Spleen (tissue), 11 donors: ENCODE data around the gene KIF3C. TPM values are rescaled to one million over a fixed set of nuclear protein-coding genes. Genes with fewer than 3 reads are reported as not detected.

ENCODE experiments used
- DNase-seq: peaks from one replicate; pipeline ENCODE4 v3.0.0-alpha.2; 2020
- H3K27ac ChIP-seq, 8 donors: fragments of 200-600 bp; sonication (generic) in 7 of 8; 1 replicate in 4 of 8; 2 replicates in 4 of 8; pipeline versions ENCODE4 v1.5.0 to v1.8.0; 2016 to 2021; ENCODE audit warnings: inconsistent platforms in 4 of 8, mild to moderate bottlenecking in 4 of 8, moderate library complexity in 1 of 8
- H3K27me3 ChIP-seq, 7 donors: fragments of 200-600 bp; sonication (generic) in 6 of 7; replicated peaks in 1 of 7; 1 replicate in 4 of 7; 2 replicates in 3 of 7; pipeline versions ENCODE4 v1.5.0 to v1.8.0; 2016 to 2021; ENCODE audit warnings: inconsistent platforms in 3 of 7, mild to moderate bottlenecking in 1 of 7
- H3K36me3 ChIP-seq, 6 donors: fragments of 200-600 bp; sonication (generic) in 5 of 6; 1 replicate in 4 of 6; 2 replicates in 2 of 6; pipeline versions ENCODE4 v1.5.0 to v1.8.0; 2016 to 2021; ENCODE audit warnings: inconsistent platforms in 2 of 6
- H3K4me1 ChIP-seq, 6 donors: fragments of 200-600 bp; sonication (generic) in 5 of 6; 1 replicate in 3 of 6; 2 replicates in 3 of 6; pipeline versions ENCODE4 v1.5.0 to v1.8.0; 2016 to 2021; ENCODE audit warnings: inconsistent platforms in 3 of 6
- H3K4me3 ChIP-seq, 8 donors: fragments of 200-600 bp; sonication (generic) in 7 of 8; 1 replicate in 4 of 8; 2 replicates in 4 of 8; pipeline versions ENCODE4 v1.5.0 to v1.8.0; 2016 to 2021; ENCODE audit warnings: inconsistent platforms in 4 of 8, mild to moderate bottlenecking in 4 of 8, moderate library complexity in 2 of 8
- H3K9me3 ChIP-seq, 8 donors: fragments of 200-600 bp; sonication (generic) in 7 of 8; 1 replicate in 4 of 8; 2 replicates in 4 of 8; pipeline versions ENCODE4 v1.5.0 to v1.8.0; 2016 to 2021; ENCODE audit warnings: inconsistent platforms in 4 of 8
- CTCF ChIP-seq, 11 experiments: fragments of 200-600 bp in 7 of 11; fragments of 450-650 bp in 4 of 11; sonication (generic) in 4 of 11; IDR thresholded peaks in 8 of 11; conservative IDR thresholded peaks in 3 of 11; 1 replicate in 7 of 11; 2 replicates in 4 of 11; pipeline versions ENCODE4 v1.4.0 to v1.8.0; 2016 to 2021; ENCODE audit warnings: antibody characterized with exemption in 11 of 11, inconsistent platforms in 4 of 11, mild to moderate bottlenecking in 1 of 11
- POLR2A ChIP-seq, 3 donors: fragments of 450-650 bp; IDR thresholded peaks; one replicate each; pipeline ENCODE4 v1.5.1; 2017; ENCODE audit warnings: antibody characterized with exemption in 3 of 3, mild to moderate bottlenecking in 1 of 3
- POLR2AphosphoS5 ChIP-seq, 3 donors: sonication (generic); formaldehyde crosslinking; IDR thresholded peaks; one replicate each; pipeline ENCODE4 v1.5.1; 2017; ENCODE audit warnings: antibody characterized with exemption in 3 of 3
- WGBS, 5 donors: extraction: QIAGEN DNeasy Blood & Tissue Kit in 3 of 5; methylation state at CpG; one replicate each; pipeline versions ENCODE4 v1.1.5 to v1.1.7; 2013 to 2018; 5-methylcytosine and 5-hydroxymethylcytosine counted together
- intact Hi-C: fragments of 100-400 bp; cut with DNase I; formaldehyde crosslinking; loops from one replicate; pipeline ENCODE4 v1.15.0; 2023; ENCODE audit warnings: low total_unique reads
- polyA plus RNA-seq, 3 donors: library from polyadenylated mRNA; stranded (reverse); fragments of 200-250 nt; gene quantifications; one replicate each; pipeline ENCODE4 v1.2.1, GENCODE V29; 2013
- total RNA-seq, 7 donors: library from RNA; depleted of rRNA in 3 of 7; stranded (reverse); fragments of >200 nt in 3 of 7; fragmentation: NEBNext Ultra II Directional in 4 of 7; extraction: Animal tissue kit (Norgen Biotek cat#: 25700) in 4 of 7; gene quantifications; one replicate each; pipeline versions ENCODE4 v1.1.0 to v1.2.1, GENCODE V29; 2016 to 2021
- donor health status: healthy with polysubstance abuse.
- donor health status: DM: no; HTN: no; CAD: no; lungs with moderate emphysema.
- donor health status: DM: no; HTN: no; CAD: no.
- donor health status: Bipolar disorder and iron deficiency.
- donor health status: healthy.
- donor health status: DM: no; HTN: no; CAD: no.
- donor health status: DM: yes; HTN: yes; CAD: no.

Gene KIF3C
- total and polyA plus RNA-seq, 10 donors: 0.33 to 6.5 (median 3.8) TPM

GRCh38 chr2:25981596-25982272 is 563 bp downstream of the KIF3C start:
- Histone ChIP-seq H3K9me3 (no peaks in the 10 kb centered on the region), H3K27me3 (peaks cover 0 to 5% (median 0%) of the 10 kb centered on the region in 7 donors), H3K36me3 (no peaks in the 10 kb centered on the region), H3K4me1 (peaks cover 3 to 53% (median 30%) of the 10 kb centered on the region in 6 donors), H3K4me3 (peak overlapping the region; percentile 67 to 93 (median 84)), H3K27ac (peak overlapping the region; percentile 11 to 88 (median 66))
- TF ChIP-seq POLR2AphosphoS5 (IDR thresholded peaks at IDR 0.05) (no peak), POLR2A (IDR thresholded peaks at IDR 0.05) (no peak), CTCF (IDR thresholded peaks at IDR 0.05 in 8 of 11, conservative IDR thresholded peaks at IDR 0.05 in 3 of 11) (no peak)
- DNase-seq: peak; percentile 87
- 0 to 23% (median 17%) methylated on average over 4 to 44 of the region's 44 CpGs for WGBS, 5 donors
- intact Hi-C loops: no loop called here

- H3K27ac ChIP-seq: no peak overlapping the region
- intact Hi-C loops: no loop called here
- DNase-seq: no peak
- WGBS, 5 donors: 96 to 98% (median 97%) methylated on average over 12 to 14 of the region's 14 CpGs
- no peaks in the 10 kb centered on the region for H3K9me3 ChIP-seq
- H3K4me3 ChIP-seq: peak overlapping the region in 1 of 8 donors; percentile 89
- H3K27me3 ChIP-seq: peaks cover 0 to 5% (median 0%) of the 10 kb centered on the region in 7 donors
- H3K36me3 ChIP-seq: peaks cover 0 to 3% (median 0%) of the 10 kb centered on the region in 6 donors
- TF ChIP-seq POLR2A (IDR thresholded peaks at IDR 0.05) (no peak), POLR2AphosphoS5 (IDR thresholded peaks at IDR 0.05) (no peak), CTCF (IDR thresholded peaks at IDR 0.05 in 8 of 11, conservative IDR thresholded peaks at IDR 0.05 in 3 of 11) (no peak)
- peaks cover 3 to 53% (median 30%) of the 10 kb centered on the region in 6 donors for H3K4me1 ChIP-seq
Measured at GRCh38 chr2:25980951-25981350, 1.3 kb downstream of the KIF3C start.

GRCh38 chr2:25980076-25980887 is 2.0 kb downstream of the KIF3C start:
- Histone ChIP-seq H3K4me1 (peaks cover 3 to 53% (median 30%) of the 10 kb centered on the region in 6 donors), H3K36me3 (peaks cover 0 to 5% (median 0%) of the 10 kb centered on the region in 6 donors), H3K9me3 (no peaks in the 10 kb centered on the region), H3K4me3 (no peak overlapping the region), H3K27me3 (peaks cover 0 to 5% (median 0%) of the 10 kb centered on the region in 7 donors), H3K27ac (no peak overlapping the region)
- WGBS, 5 donors: 94 to 97% (median 94%) methylated on average over 29 of the region's 29 CpGs
- no peak for TF ChIP-seq CTCF (IDR thresholded peaks at IDR 0.05 in 8 of 11, conservative IDR thresholded peaks at IDR 0.05 in 3 of 11)
- intact Hi-C loops: no loop called here
- DNase-seq: peak; percentile 69

- peaks cover 0 to 5% (median 0%) of the 10 kb centered on the region in 6 donors for H3K36me3 ChIP-seq
- no peak for TF ChIP-seq POLR2AphosphoS5 (IDR thresholded peaks at IDR 0.05)
- no peak for TF ChIP-seq CTCF (IDR thresholded peaks at IDR 0.05 in 8 of 11, conservative IDR thresholded peaks at IDR 0.05 in 3 of 11)
- TF ChIP-seq POLR2A (IDR thresholded peaks at IDR 0.05): no peak
- H3K9me3 ChIP-seq: no peaks in the 10 kb centered on the region
- peaks cover 3 to 53% (median 30%) of the 10 kb centered on the region in 6 donors for H3K4me1 ChIP-seq
- H3K27me3 ChIP-seq: peaks cover 0 to 5% (median 0%) of the 10 kb centered on the region in 7 donors
- WGBS, 5 donors: 63 to 78% (median 65%) methylated on average over 2 of the region's 2 CpGs
- H3K27ac ChIP-seq: no peak overlapping the region
- H3K4me3 ChIP-seq: no peak overlapping the region
- DNase-seq: peak; percentile 19
- intact Hi-C loops: no loop called here
Measured at GRCh38 chr2:25979001-25979400, 3.3 kb downstream of the KIF3C start.
